Fibroblast of lung (primary cell): ENCODE measurements around the gene THRB.

ENCODE experiments used
- CTCF ChIP-seq, 2 donors: IDR thresholded peaks in 1 of 2; conservative IDR thresholded peaks in 1 of 2; 1 replicate in 1 of 2; 2 replicates in 1 of 2; pipeline ENCODE4 v1.5.1; 2011 to 2012; ENCODE audit warnings: low read length in 2 of 2, control low read depth in 1 of 2, inconsistent platforms in 1 of 2, low read depth in 1 of 2, mild to moderate bottlenecking in 1 of 2
- EZH2 ChIP-seq: IDR thresholded peaks from 2 replicates; pipeline ENCODE4 v1.5.1; 2012; ENCODE audit warnings: low read length, control low read depth, mild to moderate bottlenecking; ENCODE audit errors: missing control alignments

GRCh38 chr3:24299246-24299805 lies 195.3 kb downstream of the THRB start:
- TF ChIP-seq EZH2 (no peak), CTCF (conservative IDR thresholded peaks at IDR 0.05 in 1 of 2, IDR thresholded peaks at IDR 0.05 in 1 of 2; ENCODE audit: low read depth in 1 of 2, low read length in 2 of 2) (no peak)
